Fibroblast of skin of back (primary cell): ENCODE data around the gene LONRF2.

Source experiments
- DNase-seq: peaks from one replicate; pipeline ENCODE4 v3.0.0-alpha.2; 2013

The LONRF2 gene

DNA sequence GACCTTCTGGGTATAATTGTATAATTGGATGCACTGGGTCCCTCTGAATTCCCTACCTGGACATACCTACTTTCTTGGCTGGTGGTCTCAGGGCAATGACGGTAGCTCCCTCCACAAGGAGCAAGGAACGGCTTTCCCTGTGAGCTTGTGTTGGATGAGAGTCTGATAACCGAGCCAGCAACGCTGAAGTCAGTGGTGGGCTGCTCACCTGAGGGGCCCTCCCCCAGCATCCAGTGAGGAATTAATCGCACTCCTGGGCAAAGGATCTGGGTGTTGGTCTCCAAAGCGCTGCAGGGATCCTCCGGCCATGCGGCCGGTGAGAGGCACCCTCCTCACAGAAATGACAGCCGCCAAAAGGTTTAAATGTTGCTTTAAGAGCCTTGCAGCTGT, 47.1 kb downstream of the LONRF2 start:
- no peak for DNase-seq

DNA sequence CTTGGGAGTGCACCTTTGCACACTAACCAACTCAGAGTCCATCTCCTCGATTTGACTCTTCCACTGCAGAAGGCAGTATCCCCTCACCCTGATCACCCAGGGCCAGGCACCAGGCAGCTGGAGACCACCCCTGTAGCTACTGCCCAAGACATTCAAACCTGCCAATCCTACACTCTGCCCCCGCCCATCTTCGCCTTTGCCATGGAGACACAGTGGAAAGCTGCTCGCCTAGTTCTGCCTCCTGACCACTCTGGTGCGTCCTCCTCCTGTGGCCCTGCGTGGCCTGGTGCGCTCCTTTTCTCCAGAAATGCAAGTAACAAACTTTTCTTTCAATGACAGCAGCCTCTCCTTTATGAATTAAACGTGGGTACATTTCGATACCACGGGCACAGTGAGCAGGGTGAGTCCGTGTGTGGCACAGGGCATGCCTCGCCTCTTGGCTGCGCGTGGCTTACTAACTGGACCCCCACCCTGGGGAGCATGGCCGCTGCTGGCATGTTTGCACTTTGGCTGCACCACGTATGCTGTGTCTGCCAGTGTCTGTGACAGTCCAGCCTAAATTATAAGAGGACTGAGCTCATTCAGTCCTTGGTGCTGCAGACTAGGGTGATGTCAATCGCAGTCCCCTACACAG, 47.6 kb downstream of the LONRF2 start:
- DNase-seq, result no peak

DNA sequence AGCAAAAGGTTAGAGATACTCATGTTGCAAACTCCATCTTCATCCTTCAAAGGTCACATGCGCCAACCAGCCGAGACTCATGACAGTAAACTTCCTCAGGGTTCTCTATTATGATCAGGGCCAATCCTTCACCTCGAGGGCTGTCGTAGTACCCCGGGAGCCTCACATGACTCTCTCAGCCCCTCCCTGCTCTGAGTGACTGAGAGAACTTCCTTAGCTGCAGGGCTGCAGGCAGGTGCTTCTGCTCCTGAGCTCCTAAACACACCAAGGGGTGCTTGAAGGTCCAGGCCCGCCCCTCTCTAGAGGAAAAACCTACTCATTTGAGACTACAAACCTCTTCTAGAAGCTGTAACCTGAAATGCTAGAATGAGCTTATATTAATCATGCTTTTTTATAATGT, 48.2 kb downstream of the LONRF2 start:
- DNase-seq, result no peak

DNA sequence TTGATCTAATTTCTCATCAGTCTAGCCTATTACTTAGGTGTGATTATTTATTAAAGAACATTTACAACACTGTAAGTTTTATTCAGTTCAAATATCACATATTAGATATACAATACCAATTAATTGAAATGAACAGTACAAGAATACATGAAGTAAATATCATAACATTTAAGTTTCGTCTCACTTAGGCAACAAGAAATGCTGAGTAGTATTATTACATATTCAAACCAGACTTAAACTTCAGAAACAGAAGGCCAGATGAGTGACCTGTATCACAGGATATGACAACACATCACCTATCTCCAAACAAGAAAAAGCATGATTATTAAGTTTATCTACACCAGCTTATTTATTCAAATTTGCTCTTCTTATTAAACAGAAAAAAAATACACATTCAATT, 48.9 kb downstream of the LONRF2 start:
- DNase-seq, result no peak

DNA sequence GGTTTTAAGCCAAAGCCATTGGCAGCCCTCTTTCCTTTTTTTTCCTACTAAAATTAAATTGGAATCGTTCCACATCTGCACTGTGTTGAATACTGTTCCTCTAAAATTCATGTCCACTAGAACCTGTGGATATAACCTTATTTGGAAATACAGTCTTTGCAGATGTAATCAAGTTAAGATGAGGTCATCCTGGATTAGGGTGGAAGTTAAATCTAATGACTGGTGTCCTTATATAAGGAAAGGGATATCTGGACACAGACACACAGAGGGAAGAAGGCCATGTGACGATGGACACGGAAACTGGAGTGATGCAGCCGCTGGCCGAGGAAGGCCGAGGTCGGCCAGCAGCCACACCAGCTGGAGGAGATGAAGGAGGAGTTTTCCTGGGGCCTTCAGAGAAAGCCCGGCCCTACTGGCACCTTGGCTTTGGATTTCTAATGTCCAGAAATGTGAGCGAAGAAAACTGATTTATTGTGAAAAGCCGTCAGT, 49.4 kb downstream of the LONRF2 start:
- DNase-seq, result no peak

DNA sequence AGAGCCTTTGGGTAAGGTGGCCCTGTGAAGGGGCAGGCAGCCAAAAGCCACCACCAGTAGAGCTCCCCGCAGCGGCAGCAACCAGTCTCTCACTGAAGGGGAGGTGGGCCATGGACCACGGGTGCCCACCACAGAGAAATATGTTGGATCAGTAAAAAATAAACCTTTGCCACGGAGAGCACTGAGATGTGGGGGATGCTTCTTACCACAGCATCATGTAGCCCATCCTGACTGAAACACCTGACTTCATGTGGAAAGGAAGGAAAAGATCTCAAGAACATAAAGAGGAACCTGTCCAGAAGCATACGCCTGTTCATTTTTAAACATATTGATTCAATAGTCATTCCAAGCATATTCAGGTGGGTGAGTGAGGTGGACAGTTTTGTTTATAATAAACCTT, 51.1 kb downstream of the LONRF2 start:
- no peak for DNase-seq

DNA sequence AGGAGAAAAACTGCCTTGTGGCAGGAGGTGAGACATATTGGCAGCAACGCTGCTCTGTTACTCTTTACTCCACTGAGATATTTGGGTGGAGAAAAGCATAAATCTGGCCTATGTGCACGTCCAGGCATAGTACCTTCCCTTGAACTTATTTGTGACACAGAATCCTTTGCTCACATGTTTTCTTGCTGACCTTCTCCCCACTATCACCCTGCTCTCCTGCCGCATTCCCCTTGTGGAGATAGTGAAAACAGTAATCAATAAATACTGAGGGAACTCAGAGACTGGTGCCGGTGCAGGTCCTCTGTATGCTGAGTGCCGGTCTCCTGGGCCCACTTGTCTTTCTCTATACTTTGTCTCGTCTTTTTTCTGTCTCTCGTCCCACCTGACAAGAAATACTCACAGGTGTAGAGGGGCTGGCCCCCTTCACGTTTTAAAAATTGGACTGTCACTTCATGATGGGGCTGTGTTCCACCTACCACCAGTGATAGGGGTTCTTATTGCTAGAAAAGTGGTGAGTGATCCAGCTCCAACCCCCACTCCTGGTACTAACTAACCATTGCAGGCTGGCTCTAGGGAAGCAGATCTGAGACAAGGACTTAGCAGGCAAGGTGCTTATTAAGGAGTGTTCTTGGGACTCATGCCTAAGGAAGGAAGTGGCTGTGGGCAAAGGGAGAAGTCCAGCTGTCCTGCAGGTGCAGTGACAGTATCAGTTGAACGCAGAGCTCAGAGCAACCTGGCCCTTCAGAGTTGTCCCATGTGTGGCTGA, 51.7 kb downstream of the LONRF2 start:
- no peak for DNase-seq

DNA sequence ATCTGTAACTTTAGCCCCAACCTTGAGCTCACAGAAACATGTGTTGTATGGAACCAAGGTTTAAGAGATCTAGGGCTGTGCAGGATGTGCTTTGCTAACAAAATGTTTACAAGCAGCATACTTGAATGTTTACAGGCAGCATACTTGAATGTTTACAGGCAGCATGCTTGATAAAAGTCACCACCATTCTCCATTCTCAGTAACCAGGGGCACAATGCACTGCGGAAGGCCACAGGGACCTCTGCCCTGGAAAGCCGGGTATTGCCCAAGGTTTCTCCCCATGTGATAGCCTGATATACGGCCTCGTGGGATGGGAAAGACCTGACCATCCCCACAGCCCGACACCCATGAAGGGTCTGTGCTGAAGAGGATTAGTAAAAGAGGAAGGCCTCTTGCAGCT, 52.4 kb downstream of the LONRF2 start:
- DNase-seq, result no peak

DNA sequence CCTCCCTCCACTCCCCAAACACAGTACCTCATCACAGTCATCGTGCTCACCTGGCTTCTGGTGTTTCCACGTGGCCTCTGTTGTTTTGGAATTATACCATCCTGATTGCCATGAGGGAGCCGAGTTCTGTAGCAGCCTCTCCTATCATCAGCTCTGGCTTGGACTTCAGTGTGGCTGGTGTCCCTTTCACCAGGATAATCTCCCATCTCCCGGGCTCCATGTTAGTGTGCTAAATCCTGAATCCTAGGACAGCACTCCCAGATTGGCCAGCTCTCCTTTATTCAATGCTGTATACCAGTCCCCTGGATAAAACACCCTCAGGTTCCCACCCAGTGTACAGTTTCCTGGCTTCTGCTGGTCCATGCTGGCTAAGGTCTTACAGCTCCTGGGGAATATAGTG, 53.3 kb downstream of the LONRF2 start:
- no peak for DNase-seq

DNA sequence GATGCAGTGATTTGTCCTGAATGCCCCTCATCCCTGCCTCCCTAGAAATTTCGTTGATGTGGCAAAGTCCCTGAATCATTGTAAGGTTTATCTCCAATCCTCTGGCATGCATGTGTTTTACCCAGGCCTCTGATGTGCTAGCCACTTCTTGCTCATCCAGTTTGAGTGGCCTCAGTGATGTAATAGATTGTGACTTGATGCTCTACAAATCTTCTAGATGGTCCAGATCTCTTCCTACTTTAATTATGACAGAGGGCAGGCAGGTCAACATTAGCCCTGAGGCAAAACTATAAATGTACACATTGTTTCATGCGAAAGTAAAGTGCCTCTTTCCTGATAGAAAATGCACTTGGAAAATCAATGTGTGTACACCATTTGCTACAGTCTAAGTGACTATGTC, 54.5 kb downstream of the LONRF2 start:
- DNase-seq, result no peak

DNA sequence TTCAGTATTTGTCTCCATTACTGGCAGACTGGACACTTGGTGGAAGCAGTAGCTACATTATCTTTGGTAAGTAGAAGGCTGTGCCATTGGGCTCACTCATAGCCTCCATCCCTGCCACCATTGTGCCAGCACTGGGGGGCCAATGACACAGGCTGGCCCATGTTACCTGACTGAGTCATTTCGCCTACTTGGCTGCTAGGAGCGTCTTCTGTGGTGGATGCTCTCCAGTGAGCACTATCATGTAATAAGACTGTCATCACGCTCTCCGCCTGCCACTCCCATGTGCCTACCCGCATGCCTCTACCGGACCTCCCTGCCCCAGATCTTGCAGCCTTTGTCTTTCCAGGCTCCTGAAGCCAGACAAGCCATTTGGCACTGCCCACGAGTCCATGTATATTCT, 56.2 kb downstream of the LONRF2 start:
- DNase-seq, result no peak

DNA sequence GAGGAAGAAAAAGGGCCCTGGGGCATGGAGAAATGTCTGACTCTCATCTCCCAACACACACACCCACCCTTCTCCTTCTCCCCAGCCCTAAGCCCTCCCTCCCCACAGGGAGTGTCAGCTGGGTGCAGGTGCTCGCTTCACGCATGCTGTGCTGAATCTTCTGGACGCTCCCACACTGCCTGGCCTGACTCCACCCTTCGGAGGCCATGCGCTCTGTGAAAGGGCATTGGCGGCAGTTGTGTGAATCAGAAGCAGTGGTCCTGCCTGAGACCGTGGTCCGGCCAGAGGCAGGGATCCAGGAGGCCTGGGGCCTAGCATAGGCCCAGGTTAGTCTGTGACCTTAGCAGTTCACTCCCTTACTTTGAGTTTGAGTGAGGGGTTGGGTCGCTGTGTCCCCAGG, 57.1 kb downstream of the LONRF2 start:
- no peak for DNase-seq

DNA sequence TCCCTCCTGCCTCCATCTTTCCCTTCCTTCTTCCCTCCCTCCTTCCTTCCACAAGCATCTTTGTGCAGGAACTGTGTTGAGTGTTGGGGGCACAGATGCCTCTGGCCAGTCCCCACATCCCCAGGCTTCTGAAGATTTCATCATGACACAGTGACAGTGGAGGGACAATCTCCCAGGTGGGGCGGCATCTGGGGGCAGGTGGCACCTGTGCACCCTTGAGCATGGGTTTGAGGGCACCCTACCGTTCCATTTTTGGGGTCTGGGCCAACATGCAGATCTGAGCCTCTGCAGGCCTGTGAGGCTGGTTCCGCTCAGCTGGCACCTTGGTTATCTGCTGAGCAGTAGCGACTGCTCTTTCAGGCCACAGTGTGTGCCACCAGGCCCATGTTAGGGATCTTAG, 57.6 kb downstream of the LONRF2 start:
- no peak for DNase-seq

DNA sequence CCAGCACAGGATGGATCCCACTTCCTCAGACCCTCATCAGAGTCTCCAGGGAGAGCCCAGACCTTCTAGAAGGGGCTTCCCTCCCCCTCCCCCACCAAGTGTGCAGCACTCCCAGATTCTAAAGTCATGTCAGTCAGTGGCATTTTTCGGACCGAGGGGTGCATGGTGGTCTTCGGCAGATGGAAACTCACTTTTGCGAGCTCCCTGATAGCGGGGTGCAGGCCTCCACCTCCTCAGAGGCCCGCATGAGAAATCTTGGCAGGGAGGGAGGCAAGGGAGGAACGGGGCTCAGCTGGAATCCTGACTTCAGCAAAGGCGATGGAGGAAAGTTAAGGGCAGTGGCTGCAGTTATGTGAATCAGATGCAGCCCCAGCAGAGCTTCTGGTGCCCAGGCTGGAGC, 58.2 kb downstream of the LONRF2 start:
- no peak for DNase-seq

DNA sequence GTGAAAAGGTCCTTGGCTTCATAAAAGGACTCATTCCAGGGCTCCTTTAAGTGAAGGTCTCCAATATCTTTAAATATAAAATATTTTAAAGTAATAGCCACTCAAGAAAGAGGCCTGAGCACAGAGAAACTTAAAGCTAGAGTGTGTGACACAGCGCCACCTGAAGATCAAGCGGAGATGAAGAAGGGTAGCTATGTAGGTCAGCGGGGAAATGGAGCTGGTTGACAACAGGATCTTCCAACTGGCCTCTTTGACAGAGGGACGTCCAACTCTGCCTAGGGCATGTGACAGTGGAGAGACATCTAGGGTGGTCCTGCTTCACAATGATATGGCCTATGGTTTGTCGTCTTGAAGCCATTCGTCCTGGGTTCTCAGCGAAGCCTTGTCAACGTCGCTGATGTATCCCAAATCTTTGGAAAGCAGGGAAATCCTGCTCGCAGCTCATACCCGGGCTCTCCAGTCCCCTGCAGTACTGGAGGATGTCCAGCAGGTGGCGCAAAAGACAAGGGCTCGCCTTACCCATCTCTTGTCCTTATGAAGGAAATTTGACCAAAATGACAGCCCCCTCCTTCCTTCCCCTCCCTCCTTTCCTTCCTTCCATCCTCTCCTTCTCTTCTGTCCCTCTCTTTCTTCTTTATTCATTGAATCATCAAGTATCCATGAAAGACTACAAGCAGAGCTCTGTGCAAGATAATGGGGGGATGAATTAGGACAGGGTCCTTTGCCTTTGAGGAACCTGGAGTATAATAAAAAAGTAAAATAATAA, 59.6 kb downstream of the LONRF2 start:
- DNase-seq, result peak; percentile 59

DNA sequence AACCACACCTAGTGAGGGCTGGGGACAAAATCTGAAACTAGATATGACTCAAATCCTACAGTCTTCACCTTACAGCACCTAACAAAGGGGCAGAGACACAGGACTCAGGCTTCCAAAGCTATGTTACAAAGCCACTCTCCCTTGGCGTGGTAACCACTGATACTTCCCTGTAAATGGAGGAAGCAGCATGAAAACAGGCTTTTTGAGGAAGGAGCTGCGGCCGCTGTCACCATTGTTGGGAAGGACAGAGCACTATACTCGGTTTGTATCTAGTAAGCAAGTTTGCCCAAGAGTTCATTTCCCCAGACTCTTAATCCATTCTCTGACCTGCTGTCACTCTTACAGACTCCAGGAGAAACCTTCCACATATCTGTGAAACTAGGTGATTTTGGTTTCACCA, 60.3 kb downstream of the LONRF2 start:
- no peak for DNase-seq

DNA sequence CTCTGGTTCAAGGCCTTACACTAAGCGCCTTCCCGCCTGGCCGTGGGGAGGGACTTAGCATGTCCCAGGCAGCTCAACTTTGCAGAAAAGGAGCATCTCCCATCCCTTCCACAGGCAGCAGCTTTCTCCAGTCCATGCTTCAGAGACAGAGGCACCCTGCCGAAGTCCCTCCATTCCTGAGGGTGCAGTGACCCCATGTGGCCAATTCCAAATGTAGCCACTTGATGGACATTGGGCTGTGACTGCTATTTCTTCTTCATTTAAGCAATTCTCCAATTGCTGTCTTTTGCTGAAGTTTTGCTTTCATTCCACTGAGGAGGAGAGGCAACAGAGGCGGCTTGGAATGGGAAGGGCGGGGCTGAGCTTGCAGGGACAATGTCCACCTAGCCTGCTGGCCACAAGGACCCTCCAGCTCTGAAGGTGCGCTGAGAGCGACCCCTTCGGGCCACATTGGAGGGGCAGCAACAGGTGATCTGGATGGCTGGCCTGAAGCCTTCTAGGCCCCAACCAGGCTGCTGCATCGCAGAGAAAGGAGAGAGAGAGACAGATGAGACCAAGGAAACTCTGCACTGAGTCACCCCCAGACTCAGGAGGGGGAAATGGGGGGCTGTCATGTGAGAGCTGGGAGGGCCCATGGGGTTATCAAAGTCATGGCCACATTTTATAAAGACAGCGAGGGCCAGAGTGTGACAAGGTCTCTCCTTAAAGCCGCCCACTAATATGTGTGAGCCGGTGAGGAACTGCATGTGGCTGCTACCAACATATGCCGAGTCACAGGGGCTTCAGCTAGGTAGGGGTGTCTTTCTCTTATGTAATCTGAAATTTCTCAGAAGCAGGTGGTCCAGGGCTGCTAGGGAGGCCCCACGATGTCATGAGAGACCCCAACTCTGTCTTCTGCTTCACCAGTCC, 61.3 kb downstream of the LONRF2 start:
- peak; percentile 75 for DNase-seq

DNA sequence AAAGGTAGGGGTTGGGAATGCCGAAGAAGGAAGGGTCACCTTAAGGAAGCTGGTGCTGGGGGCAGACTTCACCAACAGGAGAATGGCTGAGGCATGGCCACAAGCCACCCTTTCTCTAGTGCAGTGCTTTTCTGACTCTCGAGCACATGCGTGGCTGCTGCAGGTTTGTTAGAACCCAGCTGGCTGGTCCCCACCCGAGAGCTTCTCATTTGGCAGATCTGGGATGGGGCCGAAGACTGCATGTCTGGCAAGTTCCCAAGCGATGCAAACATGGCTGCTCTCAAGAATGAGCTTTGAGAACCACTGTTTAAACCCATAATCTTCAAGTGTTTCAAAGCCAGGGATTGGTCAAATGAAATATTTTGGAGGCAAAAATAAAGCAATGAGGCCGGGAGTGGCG, 63.2 kb downstream of the LONRF2 start:
- DNase-seq, result no peak

DNA sequence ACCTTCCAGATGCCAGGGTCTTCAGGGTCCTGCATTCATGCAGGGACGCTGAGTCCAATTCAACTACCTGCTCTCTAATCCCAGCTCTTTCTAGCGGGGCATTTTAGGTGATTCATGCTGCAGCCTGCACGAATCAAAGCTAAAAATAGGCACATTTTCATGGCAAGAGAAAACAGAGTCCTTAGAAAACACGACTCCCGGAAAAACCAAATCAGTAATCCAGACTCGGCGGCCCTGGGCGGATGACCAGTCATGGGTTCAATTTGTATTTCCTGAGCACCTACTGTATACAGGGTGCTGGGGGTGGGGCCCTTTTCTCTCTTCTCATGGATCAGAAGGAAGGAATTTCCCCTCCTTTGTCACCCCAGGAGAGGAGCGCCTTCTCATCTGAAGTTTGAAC, 64.4 kb downstream of the LONRF2 start:
- peak; percentile 38 for DNase-seq

DNA sequence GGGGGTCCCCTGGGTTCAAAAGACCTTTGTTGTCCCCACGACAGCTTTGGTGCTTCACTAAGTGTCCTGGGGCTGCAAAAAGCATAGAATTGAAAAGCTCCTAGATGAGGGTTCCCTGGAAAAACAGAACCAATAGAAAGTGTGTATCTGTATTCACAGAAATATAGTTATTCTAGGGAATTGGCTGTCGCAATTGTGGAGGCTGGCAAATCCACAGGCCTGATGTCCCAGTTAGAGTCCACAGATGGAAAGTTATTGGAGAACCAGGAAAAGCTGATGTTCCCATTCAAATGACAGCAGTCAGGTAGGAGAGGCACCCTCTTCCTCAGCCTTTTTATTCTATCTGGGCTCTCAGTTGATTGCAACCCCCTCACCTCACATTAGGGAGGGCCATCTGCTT, 65.5 kb downstream of the LONRF2 start:
- no peak for DNase-seq

DNA sequence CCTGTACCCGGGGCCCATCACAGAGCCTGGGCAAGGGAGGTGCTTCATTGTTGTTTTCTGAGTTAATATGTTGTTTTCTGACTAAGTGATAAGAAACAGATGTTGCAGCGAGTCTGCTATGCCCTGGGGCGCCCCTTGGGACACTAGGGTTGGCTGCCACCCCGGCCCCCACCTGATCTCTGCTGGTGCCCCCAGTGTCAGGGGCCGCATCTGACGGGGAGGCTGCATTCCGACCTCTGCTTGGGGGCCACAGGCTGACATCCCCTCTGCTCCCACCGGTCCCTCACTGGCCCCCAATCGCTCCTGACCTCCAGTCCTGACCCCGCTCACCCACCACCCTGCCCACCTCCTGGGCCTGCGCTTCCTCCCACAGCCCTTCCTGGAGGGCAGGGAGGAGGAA, 65.9 kb downstream of the LONRF2 start:
- DNase-seq, result no peak

DNA sequence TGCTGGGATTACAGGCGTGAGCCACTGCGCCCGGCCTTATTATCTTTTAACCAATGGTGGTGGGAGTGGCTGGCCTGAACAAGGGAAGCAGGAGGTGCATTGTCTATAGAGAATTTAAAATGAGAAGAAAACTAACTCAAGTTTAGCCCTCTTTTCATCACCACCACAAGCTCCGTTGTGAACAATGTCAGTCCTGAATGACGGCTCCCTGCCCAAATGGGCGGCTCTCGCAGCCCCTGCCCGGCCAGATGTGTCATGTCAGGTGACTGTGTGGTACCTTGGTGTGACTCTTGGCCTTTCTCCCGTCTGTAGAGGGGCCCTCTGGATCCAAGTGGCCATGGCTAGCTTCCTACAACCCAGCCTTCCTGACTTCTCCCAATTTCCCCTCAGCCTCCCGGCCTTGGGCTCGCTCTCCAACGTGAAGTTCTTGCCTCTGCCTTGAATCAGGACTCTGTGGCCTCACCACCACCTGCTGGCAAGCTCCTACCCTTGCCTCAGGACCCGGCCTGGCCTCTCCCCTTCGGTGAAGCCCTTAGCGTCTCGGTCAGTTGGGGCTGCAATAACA, 67.6 kb downstream of the LONRF2 start:
- DNase-seq, result no peak
